IPS DF 4.7 (cell line): Measurements from ENCODE around the gene APAF1.

ENCODE experiments used
- DNase-seq: peaks from one replicate; pipeline ENCODE4 v3.0.0-alpha.2; 2013; ENCODE audit warnings: low spot score; ENCODE audit errors: extremely low read depth

APAF1 gene

DNA sequence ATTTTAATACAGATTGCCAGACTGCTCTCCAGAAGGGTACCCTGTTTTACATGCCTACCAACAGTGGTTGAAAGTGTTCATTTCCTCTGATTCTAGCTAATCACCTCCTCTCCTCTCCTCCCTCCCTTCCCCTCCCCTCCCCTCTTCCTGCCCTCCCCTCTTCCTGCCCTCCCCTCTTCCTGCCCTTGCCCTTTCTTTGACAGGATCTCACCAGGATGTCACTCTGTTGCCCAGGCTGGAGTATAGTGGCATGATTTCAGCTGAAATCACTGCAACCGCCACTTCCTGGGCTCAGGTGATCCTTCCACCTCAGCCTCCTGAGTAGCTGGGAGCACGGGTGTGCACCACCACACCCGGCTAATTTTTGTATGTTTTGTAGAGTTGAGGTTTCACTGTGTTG, 24.7 kb downstream of the APAF1 start:
- DNase-seq = no peak

DNA sequence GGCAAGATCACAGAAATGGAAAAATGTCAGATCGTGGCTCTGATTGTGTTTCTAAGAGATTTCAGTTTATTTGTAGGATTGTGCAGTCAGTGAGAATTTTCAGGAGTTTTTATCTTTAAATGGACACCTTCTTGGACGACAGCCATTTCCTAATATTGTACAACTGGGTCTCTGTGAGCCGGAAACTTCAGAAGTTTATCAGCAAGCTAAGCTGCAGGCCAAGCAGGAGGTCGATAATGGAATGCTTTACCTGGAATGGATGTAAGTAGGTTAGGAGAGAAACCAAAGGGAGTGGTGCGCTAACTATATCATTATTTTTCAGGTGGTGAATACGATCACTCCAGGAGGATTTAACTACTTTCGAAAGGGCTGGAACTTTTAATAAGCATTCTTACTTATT, 26.4 kb downstream of the APAF1 start:
- DNase-seq = no peak

DNA sequence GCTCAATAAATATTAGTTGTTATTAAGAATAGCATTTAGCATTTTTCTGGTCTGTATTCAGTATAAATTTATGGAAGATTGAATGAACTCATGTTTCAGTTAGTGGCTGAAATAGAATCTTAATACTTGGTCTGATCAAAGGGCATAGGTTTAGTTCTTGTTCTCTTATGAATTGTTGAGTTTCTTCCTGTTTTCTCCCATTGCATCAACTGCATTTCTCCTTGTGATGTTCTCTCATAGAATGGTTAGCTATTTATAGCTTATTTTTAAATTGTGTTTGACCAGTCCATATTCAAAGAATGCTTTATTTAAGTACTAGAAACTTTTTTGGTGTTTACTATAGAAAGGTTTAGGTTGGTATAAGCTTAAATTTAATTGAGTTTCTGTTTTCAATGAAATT, 29.8 kb downstream of the APAF1 start:
- DNase-seq = no peak

DNA sequence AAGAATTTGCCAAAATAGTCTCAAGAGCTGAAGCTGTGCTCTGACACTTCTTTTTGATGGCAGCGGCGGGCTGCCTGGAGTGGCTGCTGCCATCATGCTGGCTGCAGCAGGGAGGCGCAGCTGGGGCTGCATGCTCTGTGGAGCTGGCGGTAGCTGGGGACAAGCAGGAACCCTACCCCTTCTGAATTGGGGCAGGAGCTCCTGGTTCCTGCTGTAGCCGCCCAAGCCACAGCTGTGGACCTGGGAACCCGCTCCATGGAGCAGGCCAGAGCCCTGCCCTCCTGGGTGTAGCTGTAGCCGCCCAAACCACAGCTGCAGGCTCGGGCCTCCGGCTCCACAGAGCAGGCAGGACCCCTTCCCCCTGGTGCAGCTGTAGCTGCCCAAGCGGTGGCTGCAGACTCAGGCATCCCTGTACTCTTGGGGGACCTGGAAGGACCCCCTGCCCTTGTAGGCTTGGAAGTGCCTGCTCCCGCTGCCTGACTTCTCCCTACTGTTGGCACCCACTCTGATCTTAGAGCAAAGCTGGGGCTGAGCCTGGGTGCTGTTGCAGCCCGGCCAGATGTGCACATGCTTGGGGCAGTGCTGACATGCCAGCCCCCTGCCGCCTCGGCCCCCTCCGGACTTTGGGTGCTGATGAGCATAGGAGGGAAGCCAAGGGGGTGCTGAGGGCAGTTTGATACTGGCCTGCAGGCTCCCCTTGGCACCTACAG, 33.3 kb downstream of the APAF1 start:
- DNase-seq = no peak

DNA sequence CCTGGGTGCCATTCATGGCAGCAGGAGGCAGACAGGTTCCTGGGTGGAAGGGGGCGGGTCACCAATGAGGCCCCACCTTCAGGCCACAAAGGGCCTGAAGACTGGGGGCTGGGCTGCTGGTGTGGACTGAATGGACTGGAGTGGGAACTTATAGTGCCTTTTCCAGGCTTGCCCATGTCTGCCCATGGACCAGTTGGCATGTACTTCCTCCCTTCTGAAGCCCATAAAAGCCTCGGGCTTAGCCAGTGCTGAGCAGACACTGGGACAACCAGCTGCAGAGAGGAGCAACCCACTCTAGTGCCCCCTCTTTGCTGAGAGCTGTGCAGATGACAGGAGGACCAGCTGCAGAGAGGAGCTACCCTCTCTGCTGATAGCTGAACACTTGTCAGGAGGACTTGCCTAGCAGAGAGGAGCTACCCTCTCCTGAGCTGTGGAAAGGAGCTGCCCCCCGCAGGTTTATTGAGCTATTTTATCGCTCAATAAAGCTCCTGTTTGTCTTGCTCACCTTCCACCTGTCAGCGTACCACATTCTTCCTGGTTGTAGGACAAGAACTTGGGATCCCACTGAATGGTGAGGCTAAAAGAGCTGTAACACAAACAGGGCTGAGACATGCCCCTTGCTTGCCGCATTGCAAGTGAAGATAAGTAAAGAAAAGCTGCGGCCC, 34.0 kb downstream of the APAF1 start:
- no peak for DNase-seq

DNA sequence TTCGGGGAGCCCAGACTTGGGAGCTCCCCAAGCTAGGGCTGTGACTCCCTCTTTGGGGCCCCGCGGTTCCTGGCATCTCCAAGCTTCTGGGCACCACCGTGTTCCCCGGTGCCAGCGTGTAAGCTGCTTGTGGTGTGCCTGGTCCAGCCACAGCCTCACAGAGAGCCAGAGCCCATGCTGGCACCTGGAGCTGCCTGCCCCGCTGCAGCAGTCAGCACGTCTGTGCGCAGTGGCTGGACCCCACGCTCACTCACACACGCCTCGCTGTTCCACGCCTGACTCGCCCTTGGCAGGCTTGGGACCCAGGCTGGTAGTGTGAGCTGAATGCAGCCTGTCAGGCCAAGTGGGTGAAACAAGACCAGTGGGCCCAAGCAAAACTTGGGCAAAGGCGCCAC, 34.5 kb downstream of the APAF1 start:
- DNase-seq = no peak

DNA sequence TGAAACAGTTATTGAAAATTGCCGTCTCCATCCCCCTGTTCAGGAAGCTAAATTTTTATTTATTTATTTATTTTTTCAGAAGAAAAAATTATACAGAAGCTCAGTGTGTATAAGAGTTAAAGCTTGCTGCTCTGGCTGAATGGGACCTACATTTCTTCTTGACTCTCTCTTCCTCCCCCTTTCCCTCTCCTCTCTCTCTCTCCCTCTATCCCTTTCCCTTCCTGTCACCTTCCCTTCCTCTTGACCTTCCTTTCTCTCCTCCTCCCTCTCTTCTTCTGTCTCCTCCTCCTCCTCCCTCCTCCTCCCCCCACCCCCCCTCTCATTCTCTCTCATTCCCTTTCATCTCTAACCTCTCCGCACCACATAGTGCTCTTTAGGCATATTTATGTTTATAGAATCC, 39.1 kb downstream of the APAF1 start:
- no peak for DNase-seq

DNA sequence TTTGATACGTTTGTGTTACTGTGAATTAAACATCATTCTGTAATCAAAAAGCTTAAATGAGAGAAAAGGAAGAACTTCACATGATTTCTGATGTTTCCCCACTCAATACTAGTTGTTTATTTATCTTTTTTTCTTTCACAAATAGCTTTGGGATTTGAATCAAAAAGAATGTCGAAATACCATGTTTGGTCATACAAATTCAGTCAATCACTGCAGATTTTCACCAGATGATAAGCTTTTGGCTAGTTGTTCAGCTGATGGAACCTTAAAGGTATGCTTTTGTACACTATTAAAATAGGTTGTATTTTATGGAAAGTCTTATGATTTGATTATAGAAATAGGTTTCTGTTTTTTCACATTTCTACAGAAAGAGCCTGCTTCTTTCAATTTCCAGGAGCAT, 41.5 kb downstream of the APAF1 start:
- no peak for DNase-seq

DNA sequence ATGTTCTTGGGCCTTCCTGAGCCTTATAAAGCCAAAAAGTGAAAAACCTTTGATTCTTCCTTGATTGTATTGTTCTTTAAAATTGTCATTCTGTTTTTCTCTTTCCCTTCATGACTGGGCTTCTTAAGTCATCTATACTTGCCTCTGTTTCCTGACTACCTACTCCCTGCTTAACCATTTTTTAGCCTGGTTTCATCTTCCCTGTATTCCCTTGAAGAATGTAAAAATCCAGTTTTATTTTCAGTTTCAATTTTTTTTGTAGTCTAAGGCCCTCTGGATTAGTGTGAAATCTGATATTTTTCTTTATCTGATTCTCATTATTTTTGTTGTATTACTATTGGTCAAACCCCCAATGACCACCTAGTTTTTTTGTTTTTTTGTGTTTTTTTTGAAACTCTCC, 46.3 kb downstream of the APAF1 start:
- DNase-seq = no peak

DNA sequence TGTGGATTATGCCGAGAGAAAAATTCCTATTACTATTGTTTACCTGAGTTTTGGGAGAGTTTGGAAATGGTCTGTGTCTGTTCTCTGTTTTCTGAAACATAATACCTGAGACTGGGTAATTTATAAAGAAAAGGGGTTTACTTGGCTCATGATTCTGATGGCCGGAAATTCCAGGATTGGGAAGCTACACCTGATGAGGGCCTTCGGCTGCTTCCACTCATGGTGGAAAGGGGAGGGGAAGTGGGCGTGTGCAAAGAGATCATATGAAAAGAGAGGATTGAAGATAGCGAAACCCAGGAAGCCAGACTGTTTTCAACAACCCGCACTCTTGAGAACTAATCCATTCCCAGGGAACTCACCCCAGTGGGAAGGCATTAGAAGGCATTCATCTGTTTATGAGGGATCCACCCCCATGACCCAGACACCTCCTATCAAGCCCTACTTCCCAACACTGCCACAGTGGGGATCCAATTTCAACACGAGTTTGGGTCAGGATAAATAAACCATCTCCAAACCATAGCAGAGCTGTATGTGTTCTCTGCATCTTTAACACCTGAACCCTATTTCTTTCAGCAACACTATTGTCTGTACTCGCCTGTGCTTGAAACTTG, 51.1 kb downstream of the APAF1 start:
- DNase-seq = peak; percentile 28

DNA sequence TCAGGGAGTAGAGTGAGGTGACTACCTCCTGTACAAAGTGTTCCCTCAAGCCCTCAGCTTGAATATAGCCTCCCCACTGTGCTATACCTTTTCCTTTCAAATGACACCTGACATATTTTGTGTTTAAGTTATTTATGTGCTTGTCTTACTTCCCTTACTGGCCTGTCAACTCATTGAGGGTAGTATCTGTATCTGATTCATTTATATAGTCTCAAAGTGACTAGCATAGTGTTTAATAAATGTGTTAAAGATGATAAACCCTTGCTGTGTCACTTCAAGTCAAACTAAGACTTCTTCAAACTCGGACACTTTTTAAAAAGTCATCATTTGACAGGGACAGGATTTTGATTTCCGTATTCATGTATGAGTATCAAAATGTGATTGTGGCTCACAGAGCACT, 52.1 kb downstream of the APAF1 start:
- no peak for DNase-seq

DNA sequence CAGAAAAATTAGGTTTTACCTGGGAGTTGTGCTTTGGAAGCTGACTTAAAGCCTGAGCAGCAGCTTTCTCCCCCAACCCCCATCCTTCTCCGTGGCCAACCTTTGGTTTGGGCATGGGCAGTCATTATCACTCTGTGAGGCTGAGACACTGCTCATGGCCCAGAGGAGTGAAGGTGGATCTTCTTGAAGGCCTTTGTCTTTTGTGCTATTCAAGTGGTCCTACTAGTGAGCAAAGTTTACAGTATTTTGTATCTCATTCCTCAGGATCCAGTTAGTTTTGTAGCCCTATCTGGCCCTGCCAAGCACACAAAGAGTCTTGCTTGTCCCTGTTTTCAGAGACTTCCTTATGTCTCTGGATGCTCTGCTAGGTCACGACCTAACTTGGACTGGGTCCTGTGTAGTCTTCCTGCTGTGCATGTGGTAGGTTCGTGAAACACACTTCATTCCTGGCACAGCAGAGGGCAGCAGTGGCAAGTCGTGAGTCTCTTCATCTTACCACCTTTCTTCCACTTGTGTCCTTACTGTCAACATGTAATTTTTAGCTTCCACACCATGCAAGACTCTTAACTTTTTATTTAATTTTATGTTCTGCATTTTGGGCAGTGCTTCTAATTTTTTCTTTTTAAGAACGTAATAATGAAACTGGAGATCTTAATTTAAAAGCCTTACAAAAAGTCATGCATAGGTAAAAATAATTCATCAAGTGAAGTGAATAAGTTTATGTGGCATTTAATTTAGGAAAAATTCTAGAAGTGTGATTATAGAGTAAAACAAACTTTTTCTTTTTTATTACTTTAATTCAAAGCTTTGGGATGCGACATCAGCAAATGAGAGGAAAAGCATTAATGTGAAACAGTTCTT, 53.7 kb downstream of the APAF1 start:
- peak; percentile 33 for DNase-seq

DNA sequence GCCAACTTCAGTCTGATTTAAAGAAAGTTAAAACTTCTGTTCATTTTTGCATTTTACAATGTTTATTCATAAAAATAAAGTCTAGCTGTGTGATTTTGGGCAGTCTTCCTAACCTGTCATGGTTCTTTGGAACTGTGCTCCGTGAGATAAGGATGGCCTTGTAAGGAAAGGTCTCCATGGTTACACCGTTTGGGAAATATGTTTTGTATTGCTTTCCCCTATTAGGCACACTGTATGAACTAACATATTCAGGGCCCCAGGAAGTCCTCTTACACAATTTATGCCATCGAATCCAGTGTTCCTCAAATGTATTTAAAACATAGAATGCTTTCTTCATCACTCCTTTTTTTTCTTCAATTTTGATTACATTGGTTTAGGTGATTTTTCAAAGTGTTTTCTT, 54.5 kb downstream of the APAF1 start:
- no peak for DNase-seq

DNA sequence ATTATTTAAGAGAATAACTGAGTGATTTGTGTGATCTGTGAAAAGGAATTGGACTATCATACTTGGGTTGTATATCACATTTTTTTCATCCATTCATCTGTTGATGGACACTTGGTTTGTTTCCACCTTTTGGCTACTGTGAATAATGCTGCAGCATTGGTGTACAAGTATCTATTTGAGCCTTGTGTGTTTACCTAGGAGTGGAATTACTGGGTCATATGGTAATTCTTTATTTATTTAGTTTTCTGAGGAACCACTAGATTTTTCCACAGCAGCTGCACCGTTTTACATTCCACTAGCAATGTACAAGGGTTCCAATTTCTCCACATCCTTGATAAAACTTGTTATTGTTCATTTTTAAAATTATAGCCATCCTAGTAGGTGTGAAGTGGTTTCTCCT, 56.1 kb downstream of the APAF1 start:
- no peak for DNase-seq

DNA sequence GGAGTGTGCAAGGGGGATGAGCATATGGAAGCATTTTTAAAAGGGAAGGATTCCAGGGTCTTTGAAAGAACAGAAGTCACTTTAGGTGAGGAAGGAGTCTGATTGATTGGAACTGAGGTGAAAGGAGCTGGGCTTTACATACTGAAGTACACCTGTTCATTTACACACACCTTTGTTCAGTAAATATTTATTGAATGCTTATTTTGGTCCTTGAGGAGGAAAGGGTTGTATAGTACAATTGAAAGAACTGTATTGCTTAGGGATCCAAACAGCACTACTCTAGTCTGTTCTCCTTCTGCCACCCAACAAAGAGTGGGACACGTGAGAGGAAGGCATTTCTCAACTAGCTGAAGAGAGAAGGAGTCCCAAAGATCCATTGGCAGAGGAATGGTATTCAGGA, 63.9 kb downstream of the APAF1 start:
- no peak for DNase-seq

DNA sequence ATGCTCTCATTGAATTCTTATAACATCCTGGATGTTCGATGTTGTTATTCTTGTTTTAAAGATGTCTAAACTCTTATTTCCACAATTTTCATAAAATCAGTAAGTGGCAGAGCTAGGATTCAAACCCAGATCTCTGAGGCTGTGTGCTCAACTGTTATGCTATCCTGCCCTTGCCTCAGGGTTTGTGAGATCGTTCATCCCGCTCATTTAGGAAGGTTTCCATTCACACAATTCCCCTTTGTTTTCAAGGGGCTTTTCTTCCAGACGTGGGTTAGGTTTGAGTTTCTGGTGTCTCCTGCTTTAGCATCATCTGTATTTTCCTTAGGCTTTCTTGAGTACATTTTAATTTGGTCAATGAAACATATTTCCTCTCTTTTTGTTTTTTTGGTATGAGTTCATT, 69.3 kb downstream of the APAF1 start:
- no peak for DNase-seq

DNA sequence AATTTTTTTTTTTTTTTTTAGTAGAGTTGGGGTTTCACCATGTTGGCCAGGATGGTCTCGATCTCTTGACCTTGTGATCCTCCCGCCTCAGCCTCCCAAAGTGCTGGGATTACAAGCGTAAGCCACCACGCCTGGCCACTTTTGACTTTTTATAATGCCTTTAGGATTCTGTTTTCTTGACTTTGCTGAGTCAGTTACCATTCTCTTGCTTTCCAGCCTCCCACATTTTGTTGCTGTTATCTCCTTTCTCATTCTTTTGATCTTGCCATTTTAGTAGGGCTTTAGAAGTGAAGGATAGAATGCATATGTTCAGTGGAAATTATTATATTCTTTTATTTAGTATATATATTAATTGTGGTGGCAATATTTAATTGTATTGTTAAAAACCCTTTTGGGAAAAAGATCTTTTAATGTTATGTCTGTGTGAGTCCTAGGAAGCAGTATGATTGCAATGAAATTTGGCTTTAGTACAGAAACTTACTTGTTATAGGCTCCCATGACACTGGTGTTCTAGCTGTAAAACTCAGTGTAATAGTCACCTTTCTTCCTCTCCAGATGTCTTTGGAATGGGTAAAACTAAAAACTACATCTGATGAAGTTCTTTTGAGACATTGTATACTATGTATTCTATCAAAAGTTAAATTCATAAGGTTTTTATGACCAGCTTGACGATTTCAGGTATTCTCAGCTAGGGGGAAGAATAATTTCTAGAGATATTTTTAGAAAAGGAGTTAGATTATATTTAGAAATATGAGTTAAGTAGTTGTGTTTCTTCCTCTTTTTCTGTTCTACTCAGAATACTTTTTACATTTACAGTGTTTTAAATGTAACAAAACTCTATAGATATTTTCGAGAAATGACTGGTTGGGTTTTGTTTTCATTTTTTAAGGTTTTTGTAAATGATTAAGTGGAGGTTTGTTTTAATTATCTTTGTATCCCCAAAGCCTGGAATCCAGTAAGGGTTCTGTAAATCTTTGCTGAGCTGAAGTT, 74.7 kb downstream of the APAF1 start:
- DNase-seq = no peak

DNA sequence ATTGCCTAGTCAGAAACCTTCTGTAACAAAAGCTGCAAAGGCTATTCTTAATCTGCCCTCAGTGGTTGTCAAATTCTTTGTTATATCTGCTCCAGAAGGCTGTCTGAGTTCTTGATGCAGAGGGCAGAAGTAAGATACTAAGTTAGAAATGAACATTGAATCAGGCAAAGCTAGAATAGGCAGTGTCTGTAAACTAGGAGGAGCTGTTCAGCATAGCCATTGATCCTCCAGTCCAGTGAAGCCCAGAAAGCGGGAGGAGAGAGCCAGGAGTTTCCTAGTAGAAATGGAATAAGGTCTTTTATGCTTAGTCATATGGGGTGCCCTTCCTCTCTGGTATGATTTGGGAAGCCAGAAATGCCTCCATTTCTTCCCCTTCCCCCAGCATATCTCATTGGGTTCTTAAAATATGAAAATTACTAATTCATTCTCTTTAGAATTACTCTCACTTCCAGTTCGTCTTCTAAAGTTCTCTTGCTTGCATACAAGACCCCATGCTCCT, 76.2 kb downstream of the APAF1 start:
- DNase-seq = no peak

DNA sequence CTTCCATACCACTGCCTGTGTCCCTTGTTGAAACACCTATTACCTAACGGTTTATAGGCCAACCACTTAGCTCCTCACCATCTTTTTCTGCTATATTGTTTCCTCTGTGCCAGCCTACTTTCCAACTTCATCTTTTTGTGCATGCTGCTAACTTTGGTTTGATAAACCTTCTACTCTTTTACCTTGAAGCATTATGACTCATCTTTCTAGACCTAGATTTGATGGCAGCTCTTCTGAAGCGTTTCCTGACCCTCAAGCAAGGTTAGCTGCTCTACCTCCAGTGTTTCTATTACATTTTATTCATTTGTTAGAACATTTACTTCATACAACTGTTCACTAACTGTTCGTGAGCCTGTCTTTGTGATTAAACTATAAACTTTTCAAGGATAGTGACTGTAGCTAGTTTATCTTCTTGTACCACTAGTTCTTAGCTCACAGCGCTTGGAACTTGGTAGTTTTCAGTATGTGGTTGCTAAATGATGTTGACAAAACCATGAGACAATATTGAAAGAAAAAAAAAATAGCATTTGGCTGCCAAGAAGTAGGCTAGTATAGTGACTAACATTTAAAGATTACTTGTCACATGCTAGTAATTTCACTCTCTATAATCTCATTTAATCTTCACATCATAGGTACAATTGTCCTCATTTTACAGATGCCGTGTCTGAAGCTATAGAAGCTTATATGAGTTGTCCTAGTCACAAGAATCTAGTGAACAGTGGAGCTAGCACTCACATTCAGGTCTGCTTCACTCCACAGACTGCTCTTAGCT, 79.5 kb downstream of the APAF1 start:
- DNase-seq = no peak
